DMS153 treated with DMSO at 0.1 percent for 48 hours (cell line): Measurements from ENCODE around the gene IGSF21.
"Not testable (repeated sequence)": the region's sequence is repeated elsewhere in the genome, so short reads cannot be mapped to it uniquely, and the experiment has no call there.

Experiments used
- DNase-seq: peaks from one replicate; lab custom pipeline; 2025; ENCODE audit not compliant: unreplicated experiment; lab: John Stamatoyannopoulos, UW

Gene IGSF21

GRCh38 chr1:18352636-18353265 is 245.2 kb downstream of the IGSF21 start:
- no peak for DNase-seq

- no peak for DNase-seq
These were observed 245.9 kb downstream of the IGSF21 start for GRCh38 chr1:18353528-18353927.

- DNase-seq = no peak
These were observed 246.4 kb downstream of the IGSF21 start for GRCh38 chr1:18353992-18354391.

GRCh38 chr1:18354612-18355011 is 247.0 kb downstream of the IGSF21 start:
- DNase-seq = no peak

GRCh38 chr1:18357622-18358230 is 250.1 kb downstream of the IGSF21 start:
- DNase-seq = no peak

- DNase-seq = no peak
These were observed 251.0 kb downstream of the IGSF21 start for GRCh38 chr1:18358600-18358999.

GRCh38 chr1:18360251-18360650 is 252.7 kb downstream of the IGSF21 start:
- no peak for DNase-seq

- DNase-seq = no peak
These were observed 254.6 kb downstream of the IGSF21 start for GRCh38 chr1:18362150-18362549.

- no peak for DNase-seq
These were observed 255.8 kb downstream of the IGSF21 start for GRCh38 chr1:18363436-18363835.

- DNase-seq = no peak
These were observed 257.6 kb downstream of the IGSF21 start for GRCh38 chr1:18365099-18365705.

- DNase-seq = not testable (repeated sequence)
These were observed 264.9 kb downstream of the IGSF21 start for GRCh38 chr1:18372505-18372904.

GRCh38 chr1:18373151-18373550 is 265.6 kb downstream of the IGSF21 start:
- DNase-seq = no peak

- DNase-seq = peak; percentile 5
These were observed 266.4 kb downstream of the IGSF21 start for GRCh38 chr1:18373882-18374493.

GRCh38 chr1:18376661-18377060 is 269.1 kb downstream of the IGSF21 start:
- DNase-seq = no peak

- DNase-seq = no peak
These were observed 272.7 kb downstream of the IGSF21 start for GRCh38 chr1:18380288-18380687.

- no peak for DNase-seq
These were observed 276.5 kb downstream of the IGSF21 start for GRCh38 chr1:18384059-18384458.

GRCh38 chr1:18384471-18384870 is 276.9 kb downstream of the IGSF21 start:
- no peak for DNase-seq

GRCh38 chr1:18385239-18385790 is 277.7 kb downstream of the IGSF21 start:
- no peak for DNase-seq

- DNase-seq = no peak
These were observed 279.0 kb downstream of the IGSF21 start for GRCh38 chr1:18386591-18386990.

- DNase-seq = no peak
These were observed 279.7 kb downstream of the IGSF21 start for GRCh38 chr1:18387307-18387706.

GRCh38 chr1:18390953-18391352 is 283.4 kb downstream of the IGSF21 start:
- no peak for DNase-seq
